Measurements from ENCODE around the gene EVC2. TPM values are rescaled to one million over a fixed set of nuclear protein-coding genes. Genes with fewer than 3 reads are reported as not detected.

Gene EVC2
- polyA plus RNA-seq, 1 donor (not counting 4 experiments of a cell fraction or from before 2014, with no cell fraction given), result 1.7 TPM

DNA sequence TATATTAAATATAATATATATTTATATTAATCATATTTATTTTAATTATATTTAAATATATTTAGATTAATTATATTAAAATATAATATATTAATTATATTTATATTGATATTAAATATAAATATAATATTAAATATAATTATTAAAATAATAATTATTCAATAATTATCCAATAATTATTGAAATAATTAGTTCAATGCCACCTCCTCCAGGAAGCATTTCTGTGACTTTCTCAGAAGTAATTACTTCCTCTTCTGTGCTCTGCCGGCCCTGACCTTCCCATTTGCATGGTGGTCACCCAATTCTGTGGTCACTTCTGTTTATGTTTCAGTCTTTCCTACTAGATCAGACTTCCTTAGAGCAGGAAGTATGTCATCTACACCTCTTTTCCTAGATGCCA lies 45.8 kb downstream of the EVC2 start:
- dilution Hi-C loops (cut with MboI; ENCODE audit: extremely low pct_ligation_motif_present, low sequenced_read_pairs), result no loop called here
- no peaks in the 10 kb centered on the region for H3K9me3 ChIP-seq (ENCODE audit: control insufficient read depth, low read depth, low read length)
- no peak overlapping the region for H3K4me2 ChIP-seq (ENCODE audit: control insufficient read depth, extremely low read depth, insufficient read depth, low read depth, low read length)
- peaks cover 3% of the 10 kb centered on the region for H3K4me1 ChIP-seq (ENCODE audit: control insufficient read depth, extremely low read depth, insufficient read depth, low read length)
- H3K27me3 ChIP-seq (ENCODE audit: control insufficient read depth, extremely low read depth, insufficient read depth, low read length), result no peaks in the 10 kb centered on the region
- no peaks in the 10 kb centered on the region for H3K79me2 ChIP-seq (ENCODE audit: control insufficient read depth, insufficient read depth, low read length)
- no peak overlapping the region for H2AFZ ChIP-seq (ENCODE audit: control insufficient read depth, low read length)
- no peak overlapping the region for H3K9ac ChIP-seq (ENCODE audit: control insufficient read depth, extremely low read depth, insufficient read depth, low read length)
- H3K36me3 ChIP-seq (ENCODE audit: control insufficient read depth in 2 of 2, extremely low read depth in 1 of 2, insufficient read depth in 2 of 2, low read length in 2 of 2), result peaks cover 7 to 31% of the 10 kb centered on the region in 2 experiments
- DNase-seq (ENCODE audit: low read depth, low spot score), result no peak
- H3K4me3 ChIP-seq (ENCODE audit: control insufficient read depth in 2 of 3, extremely low read depth in 1 of 3, insufficient read depth in 2 of 3, low read depth in 1 of 3, low read length in 3 of 3), result no peak overlapping the region
- no peak for FAIRE-seq
- TF ChIP-seq EZH2 (IDR thresholded peaks at IDR 0.05; ENCODE audit: low read length), result no peak
- TF ChIP-seq, protein P1, sequence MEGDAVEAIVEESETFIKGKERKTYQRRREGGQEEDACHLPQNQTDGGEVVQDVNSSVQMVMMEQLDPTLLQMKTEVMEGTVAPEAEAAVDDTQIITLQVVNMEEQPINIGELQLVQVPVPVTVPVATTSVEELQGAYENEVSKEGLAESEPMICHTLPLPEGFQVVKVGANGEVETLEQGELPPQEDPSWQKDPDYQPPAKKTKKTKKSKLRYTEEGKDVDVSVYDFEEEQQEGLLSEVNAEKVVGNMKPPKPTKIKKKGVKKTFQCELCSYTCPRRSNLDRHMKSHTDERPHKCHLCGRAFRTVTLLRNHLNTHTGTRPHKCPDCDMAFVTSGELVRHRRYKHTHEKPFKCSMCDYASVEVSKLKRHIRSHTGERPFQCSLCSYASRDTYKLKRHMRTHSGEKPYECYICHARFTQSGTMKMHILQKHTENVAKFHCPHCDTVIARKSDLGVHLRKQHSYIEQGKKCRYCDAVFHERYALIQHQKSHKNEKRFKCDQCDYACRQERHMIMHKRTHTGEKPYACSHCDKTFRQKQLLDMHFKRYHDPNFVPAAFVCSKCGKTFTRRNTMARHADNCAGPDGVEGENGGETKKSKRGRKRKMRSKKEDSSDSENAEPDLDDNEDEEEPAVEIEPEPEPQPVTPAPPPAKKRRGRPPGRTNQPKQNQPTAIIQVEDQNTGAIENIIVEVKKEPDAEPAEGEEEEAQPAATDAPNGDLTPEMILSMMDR (optimal IDR thresholded peaks at IDR 0.05 in 1 of 3, IDR thresholded peaks at IDR 0.05 in 1 of 3, conservative IDR thresholded peaks at IDR 0.05 in 1 of 3; ENCODE audit: extremely low read depth in 1 of 3, insufficient read depth in 2 of 3, low read length in 3 of 3), result no peak
- H3K27ac ChIP-seq (ENCODE audit: control insufficient read depth, insufficient read depth, low read length), result no peak overlapping the region
- no peaks in the 10 kb centered on the region for H3K9me1 ChIP-seq (ENCODE audit: control insufficient read depth, extremely low read depth, insufficient read depth, low read length)
- no peaks in the 10 kb centered on the region for H4K20me1 ChIP-seq (ENCODE audit: control insufficient read depth, extremely low read depth, insufficient read depth, low read length)

DNA sequence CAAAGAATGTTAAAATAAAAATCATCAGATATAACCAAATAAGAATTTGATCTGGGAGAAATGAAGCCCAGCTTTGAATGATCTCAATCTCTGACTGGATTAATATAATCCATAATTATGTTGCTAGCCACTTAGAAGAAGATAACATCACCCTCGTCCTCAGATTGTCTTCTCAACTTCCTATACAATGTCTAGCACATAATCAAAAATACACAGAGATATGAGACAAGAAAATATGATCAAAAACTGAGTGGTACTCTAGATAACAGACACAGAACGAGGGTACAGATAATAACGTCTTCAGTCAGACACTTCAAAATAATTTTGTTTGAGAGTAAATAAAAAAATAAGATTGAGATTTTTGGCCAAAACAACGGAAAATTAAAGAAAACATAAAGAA lies 47.1 kb downstream of the EVC2 start:
- DNase-seq (ENCODE audit: low read depth, low spot score), result no peak
- Histone ChIP-seq H3K9me3 (ENCODE audit: control insufficient read depth, low read depth, low read length) (no peaks in the 10 kb centered on the region), H3K4me1 (ENCODE audit: control insufficient read depth, extremely low read depth, insufficient read depth, low read length) (peaks cover 3% of the 10 kb centered on the region), H3K36me3 (ENCODE audit: control insufficient read depth in 2 of 2, extremely low read depth in 1 of 2, insufficient read depth in 2 of 2, low read length in 2 of 2) (peaks cover 9 to 40% of the 10 kb centered on the region in 2 experiments), H3K27ac (ENCODE audit: control insufficient read depth, insufficient read depth, low read length) (no peak overlapping the region), H2AFZ (ENCODE audit: control insufficient read depth, low read length) (no peak overlapping the region), H4K20me1 (ENCODE audit: control insufficient read depth, extremely low read depth, insufficient read depth, low read length) (no peaks in the 10 kb centered on the region), H3K4me3 (ENCODE audit: control insufficient read depth in 2 of 3, extremely low read depth in 1 of 3, insufficient read depth in 2 of 3, low read depth in 1 of 3, low read length in 3 of 3) (no peak overlapping the region), H3K4me2 (ENCODE audit: control insufficient read depth, extremely low read depth, insufficient read depth, low read depth, low read length) (no peak overlapping the region), H3K9ac (ENCODE audit: control insufficient read depth, extremely low read depth, insufficient read depth, low read length) (no peak overlapping the region), H3K9me1 (ENCODE audit: control insufficient read depth, extremely low read depth, insufficient read depth, low read length) (no peaks in the 10 kb centered on the region), H3K79me2 (ENCODE audit: control insufficient read depth, insufficient read depth, low read length) (no peaks in the 10 kb centered on the region), H3K27me3 (ENCODE audit: control insufficient read depth, extremely low read depth, insufficient read depth, low read length) (no peaks in the 10 kb centered on the region)
- TF ChIP-seq EZH2 (IDR thresholded peaks at IDR 0.05; ENCODE audit: low read length), result no peak
- TF ChIP-seq, protein P1 (optimal IDR thresholded peaks at IDR 0.05 in 1 of 3, IDR thresholded peaks at IDR 0.05 in 1 of 3, conservative IDR thresholded peaks at IDR 0.05 in 1 of 3; ENCODE audit: extremely low read depth in 1 of 3, insufficient read depth in 2 of 3, low read length in 3 of 3), result no peak
- no peak for FAIRE-seq
- dilution Hi-C loops (cut with MboI; ENCODE audit: extremely low pct_ligation_motif_present, low sequenced_read_pairs), result no loop called here
